Medulla oblongata (tissue), 1 donor: ENCODE data around the gene OCA2.

ENCODE experiments used
- DNase-seq: peaks from one replicate; pipeline ENCODE4 v3.0.0-alpha.2; 2015; ENCODE audit errors: extremely low spot score

The OCA2 gene

DNA sequence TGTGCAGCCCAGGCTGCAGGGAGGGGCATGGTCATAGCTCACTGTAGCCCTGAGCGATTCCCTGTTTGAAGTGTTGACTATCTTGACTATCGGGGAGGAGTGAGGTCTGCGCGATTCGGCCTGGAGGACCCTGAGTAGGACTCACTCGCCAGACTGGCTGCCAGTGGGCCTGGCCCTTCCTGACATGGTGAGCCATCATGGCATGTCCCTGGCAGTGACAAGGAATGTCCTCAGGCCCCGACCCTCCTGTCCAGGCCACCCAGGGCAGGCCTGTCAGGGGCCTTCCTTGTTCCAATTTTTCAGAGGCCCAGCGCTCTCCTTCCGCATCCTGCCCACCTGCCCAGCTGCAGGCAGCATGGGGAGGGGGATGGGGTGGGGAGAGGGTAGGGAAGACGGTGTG, 5.2 kb upstream of the OCA2 start:
- no peak for DNase-seq

GRCh38 chr15:28103831-28104230, 4.7 kb upstream of the OCA2 start:
- no peak for DNase-seq

DNA sequence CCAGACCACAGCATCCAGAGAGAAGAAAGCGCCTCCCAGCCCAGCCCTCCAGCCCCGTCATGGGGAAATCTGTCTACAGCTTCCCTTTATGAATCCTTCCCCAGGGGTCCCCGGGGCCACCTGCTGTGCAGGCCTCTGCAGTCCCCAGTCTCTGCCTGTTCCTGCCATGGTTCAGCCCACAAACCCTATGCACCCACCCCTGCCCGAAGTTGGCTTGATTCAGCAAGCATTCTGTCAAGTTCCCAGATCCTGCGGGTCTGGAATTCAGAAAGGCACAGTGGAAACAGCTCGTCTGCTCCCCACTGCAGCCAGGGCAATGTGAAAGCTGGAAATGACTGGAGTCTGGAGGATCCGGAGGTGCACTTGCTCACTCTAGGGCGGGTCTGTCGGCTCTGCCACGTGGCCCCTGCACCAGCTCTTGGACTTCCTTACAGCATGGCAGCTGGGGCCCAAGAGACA, 2.9 kb upstream of the OCA2 start:
- no peak for DNase-seq

DNA sequence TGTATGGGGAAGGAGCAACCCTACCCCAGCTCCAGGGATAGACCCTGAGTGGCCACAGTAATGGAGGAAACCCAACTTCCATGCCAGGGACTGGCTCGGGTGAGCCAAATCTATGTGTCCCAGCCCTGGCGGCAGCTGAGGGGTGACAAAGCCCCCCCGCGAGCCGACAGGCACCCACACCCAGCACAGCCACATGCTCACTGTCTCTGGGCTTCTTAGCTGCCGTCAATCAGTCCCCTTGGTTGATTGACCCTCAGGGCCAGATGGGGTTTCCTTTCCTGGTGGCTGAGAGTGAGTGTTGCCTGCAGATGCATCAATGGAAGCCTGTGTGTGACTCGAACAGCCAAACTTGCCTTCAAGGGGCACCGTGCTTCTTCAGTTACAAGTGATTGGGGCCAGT, 2.1 kb upstream of the OCA2 start:
- no peak for DNase-seq

- no peak for DNase-seq
These were observed 1.5 kb upstream of the OCA2 start for GRCh38 chr15:28100516-28101195.

- no peak for DNase-seq
These were observed 533 bp upstream of the OCA2 start for GRCh38 chr15:28099555-28100140.

DNA sequence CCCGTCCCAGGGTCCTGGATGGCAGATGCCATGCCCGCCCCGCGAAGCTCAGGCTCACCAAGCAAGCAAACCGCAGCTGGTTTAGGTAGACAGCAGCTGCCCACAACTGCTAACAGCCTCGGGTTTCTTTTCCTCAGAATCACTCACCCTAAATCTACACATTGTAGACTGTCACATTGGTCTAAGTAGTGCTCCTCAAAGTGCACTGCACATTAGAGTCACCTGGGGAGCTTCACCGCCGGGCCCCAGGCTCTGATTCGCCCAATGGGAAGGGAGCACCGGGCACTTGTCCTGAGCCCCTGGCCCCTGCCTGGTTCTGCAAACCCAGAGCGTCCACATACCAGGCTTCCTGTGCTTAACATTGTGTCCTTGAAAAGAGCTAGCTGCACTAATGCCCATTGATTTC, 752 bp downstream of the OCA2 start:
- DNase-seq: no peak

DNA sequence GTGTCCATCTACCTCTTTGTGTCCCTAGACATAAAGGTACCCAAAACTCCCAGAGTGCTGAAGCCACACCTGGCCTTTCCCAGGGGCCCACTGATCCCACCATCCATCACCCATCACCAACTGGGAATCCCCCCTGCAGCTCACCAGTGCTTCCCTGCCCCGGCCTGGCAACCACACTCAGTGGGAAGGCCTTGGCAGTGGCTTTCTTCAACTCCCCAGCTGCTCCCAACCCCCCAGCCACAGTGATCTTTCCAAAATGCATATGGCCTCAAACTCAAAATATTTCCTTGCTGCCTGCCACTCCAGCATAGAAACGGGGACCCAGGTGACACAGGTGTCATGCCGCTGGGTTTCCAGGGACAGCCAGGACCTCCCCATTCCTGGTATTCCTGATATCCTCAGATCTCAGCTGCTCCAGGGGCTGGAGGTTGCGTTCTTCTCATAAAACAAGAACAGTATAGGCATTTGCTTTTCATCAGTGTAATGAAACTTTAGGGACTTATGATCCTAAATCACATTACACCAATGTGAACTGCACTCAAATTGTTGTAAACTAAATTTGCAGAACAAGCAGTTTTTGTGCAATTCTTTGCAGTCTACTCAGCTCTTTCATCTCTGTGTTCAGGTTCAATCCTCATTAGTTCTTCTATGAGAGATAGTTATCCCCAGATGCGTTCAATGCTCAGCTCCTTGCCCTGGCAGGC, 1.3 kb downstream of the OCA2 start:
- DNase-seq: no peak

GRCh38 chr15:28096670-28097431, 2.3 kb downstream of the OCA2 start:
- no peak for DNase-seq

DNA sequence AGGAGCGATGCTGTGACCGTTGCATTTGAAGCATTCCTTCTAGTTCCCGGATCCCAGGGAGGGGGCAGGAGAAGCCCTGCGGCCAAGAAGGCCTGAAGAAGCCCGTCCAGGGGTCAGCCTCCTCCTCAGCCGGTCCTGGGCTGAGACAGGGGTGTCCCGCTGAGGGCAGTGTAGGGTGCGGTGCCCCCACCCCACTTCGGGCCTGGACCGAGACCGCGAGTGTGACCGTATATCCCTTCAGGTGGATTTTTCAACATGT, 2.8 kb downstream of the OCA2 start:
- no peak for DNase-seq

DNA sequence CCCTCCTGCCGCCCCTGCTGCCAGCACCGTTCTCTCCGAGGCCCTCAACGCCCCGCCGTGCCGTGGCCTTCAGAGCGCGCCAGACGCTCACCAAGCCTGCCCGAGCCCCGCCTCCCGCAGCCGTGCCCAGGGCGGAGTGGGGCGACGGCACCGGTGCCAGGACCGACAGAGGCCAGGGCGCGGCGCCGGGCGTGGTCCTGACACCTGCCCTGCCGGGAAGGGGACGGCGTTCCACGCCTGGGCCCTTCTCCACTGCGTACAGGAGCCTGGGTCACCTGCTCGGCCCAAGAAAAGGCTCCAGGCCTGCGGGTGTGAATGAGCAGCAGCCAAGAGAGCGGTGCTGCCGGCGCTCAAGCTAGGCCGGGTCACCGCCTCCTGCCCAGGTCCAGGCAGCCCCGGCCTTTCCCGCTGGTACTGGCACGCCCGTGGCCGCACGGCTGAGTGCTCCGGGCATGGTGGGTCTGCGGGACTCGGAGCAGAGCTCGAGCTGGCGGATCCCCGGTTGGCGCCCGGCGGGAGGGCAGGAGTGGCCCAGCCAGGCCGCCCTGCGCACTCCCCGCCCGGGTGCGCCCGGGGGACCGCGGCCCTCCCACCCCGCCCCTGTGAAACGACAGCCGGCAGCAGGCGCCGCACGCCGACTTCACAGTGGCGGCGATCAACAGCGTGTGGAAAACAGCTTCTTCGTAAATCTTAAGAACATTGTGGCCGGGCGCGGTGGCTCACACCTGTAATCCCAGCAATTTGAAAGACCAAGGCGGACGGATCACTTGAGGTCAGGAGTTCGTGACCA, 4.2 kb downstream of the OCA2 start:
- no peak for DNase-seq

DNA sequence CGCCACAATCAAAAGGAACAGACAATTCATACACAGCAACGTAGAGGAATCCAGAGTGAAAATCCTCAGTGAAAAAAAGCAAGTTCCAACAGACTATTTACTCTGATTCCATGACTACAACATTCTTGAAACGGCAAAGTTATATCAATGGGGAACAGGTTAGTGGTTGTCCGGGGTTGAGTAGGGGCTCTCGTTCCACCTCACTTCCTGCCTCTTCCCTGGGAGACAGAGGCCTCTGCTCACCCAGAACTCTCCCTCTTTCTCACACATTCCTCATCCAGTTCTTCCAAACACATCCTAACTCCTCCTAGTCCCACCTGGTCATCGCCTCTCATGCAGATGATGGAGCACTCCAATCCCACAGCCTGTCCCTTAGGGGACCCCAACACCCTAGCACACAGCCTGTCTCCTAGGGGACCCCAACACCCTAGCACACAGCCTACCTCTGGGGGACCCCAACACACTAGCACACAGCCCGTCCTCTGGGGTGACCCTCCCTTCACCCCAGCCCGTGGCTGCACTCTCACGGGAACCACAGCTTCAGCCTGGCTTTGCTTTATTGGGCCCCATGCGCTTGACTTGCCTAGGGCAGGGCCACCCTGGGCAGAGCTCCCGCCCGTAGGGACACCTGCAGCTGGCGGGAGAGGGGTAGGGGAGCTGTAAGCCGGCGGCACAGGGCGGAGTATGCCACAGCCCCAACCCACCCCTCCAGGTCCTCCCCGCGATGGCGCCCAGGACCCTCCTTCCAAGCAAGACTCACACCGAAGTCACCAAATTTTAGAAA, 5.2 kb downstream of the OCA2 start:
- DNase-seq: no peak

DNA sequence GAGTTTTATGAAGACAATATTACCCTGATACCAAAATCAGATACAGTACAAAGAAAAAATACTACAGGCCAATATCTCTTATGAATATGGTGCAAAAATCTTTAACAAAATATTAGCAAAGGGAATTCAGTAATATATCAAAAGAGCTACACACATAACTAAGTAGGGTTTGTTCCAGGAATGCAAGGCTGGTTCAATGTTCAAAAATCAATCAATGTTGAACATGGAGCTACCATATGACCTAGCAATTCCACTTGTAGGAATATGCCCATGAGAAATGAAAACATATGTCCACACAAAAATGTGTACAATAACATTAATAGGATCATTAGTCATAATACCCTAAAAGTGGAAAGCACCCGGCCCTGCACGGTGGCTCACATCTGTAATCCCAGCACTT, 7.8 kb downstream of the OCA2 start:
- DNase-seq: no peak

DNA sequence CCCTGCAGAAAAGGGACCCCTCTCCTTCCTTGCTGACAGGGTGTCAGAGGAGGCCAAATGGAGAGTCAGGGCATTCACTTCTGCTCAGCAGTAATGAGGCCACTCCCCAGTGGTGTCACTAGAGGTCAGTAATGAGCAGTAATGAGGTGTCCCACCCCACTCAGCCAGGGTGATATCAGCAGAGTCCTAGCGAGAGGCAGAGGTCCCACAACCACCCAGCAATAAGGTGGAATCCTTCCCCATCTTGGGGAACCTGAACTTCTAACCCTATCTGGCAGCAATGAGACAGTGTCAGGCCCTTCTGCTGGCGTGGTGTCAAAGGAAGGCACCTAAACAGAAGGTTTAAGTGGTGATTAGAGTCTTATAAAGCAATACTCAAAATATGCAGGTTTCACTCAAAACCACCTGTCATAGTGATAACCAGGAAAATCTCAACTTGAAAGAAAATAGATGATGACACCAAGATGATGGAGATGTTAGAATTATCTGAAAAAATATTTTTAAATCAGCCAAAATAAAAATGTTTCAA, 12.9 kb downstream of the OCA2 start:
- peak; percentile 54 for DNase-seq

- DNase-seq: no peak
These were observed 13.5 kb downstream of the OCA2 start for GRCh38 chr15:28085489-28086174.

DNA sequence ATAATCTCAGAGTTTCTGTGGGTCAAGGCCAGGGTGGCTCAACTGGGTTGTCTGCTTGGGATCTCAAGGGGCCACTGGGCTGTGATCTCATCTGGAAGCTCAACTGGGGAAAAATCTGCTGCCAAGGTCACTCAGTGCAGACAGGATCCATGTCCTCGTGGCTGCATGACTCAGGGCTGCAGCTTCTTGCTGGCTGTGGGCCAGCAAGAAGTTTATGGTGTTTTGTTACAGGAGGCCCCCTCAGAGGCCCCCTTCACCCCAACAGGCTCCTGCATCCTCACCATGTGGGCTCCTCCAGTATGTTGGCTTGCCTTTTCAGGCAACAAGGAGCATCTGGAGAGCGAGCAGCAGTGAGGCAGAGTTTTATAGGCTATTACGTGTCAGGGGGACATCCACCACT, 14.6 kb downstream of the OCA2 start:
- DNase-seq: no peak

GRCh38 chr15:28082891-28083684, 16.0 kb downstream of the OCA2 start:
- DNase-seq: no peak

DNA sequence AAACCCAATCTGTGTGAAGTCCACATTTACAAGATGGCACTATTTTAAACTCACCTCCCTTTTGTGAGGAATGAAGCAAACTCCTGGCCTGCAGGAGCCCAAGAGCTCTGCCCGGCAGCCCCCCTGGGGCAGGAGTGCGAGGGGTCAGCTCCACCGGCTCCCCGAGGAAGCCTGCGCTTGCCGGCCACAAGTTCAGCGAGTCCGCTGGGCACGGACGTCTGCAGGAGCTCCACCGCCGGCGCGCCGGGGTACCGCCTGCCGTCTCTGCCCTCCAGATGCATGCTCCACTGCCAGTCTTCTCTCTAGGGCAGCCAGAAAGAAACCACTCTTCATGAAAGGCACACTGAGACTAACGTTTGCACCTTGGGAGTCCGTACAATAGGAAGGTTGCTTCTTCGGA, 17.5 kb downstream of the OCA2 start:
- no peak for DNase-seq

DNA sequence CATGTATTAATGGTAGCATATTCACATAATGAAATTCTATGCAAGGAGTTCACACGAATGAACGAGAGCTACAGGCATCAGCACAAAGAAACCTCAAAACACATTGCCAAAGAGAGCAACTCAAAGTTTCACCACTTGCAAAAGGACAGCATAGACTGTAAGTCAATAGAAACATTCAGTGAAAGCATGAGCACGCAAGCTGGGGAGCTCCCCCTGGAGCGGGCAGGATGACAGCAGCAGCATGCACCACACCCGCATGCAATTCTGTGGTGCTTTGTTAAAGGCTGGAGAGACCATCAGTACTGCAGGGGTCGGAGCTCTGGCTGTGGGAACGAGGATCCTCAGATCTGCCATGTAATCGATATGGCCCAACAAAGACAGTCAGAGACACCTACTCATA, 18.7 kb downstream of the OCA2 start:
- DNase-seq: no peak
